ENCODE data around the gene TACR2.
"Not testable (repeated sequence)": the region's sequence is repeated elsewhere in the genome, so short reads cannot be mapped to it uniquely, and the experiment has no call there.

Gene TACR2

GRCh38 chr10:69450395-69450794 lies 33.7 kb upstream of the TACR2 start:
- not testable (repeated sequence) for DNase-seq (ENCODE audit: low read depth in 2 of 2)

GRCh38 chr10:69449841-69450240 lies 33.1 kb upstream of the TACR2 start:
- no peak for DNase-seq (ENCODE audit: low read depth in 2 of 2)

- DNase-seq (ENCODE audit: low read depth in 2 of 2): no peak
Measured at GRCh38 chr10:69446650-69447151, 30.0 kb upstream of the TACR2 start.

- no peak for DNase-seq (ENCODE audit: low read depth in 2 of 2)
Measured at GRCh38 chr10:69446229-69446628, 29.5 kb upstream of the TACR2 start.

- DNase-seq (ENCODE audit: low read depth in 2 of 2): no peak
Measured at GRCh38 chr10:69445041-69445440, 28.3 kb upstream of the TACR2 start.

GRCh38 chr10:69443354-69443753 lies 26.6 kb upstream of the TACR2 start:
- no peak for DNase-seq (ENCODE audit: low read depth in 2 of 2)

GRCh38 chr10:69439813-69440506 lies 23.2 kb upstream of the TACR2 start:
- DNase-seq (ENCODE audit: low read depth in 2 of 2): no peak

- DNase-seq (ENCODE audit: low read depth in 2 of 2): no peak
Measured at GRCh38 chr10:69439350-69439739, 22.6 kb upstream of the TACR2 start.

GRCh38 chr10:69438536-69439349 lies 22.0 kb upstream of the TACR2 start:
- DNase-seq (ENCODE audit: low read depth in 2 of 2): no peak

GRCh38 chr10:69437321-69438259 lies 20.9 kb upstream of the TACR2 start:
- no peak for DNase-seq (ENCODE audit: low read depth in 2 of 2)

GRCh38 chr10:69435966-69436520 lies 19.3 kb upstream of the TACR2 start:
- no peak for DNase-seq (ENCODE audit: low read depth in 2 of 2)

- DNase-seq (ENCODE audit: low read depth in 2 of 2): no peak
Measured at GRCh38 chr10:69434926-69435325, 18.2 kb upstream of the TACR2 start.

- DNase-seq (ENCODE audit: low read depth in 2 of 2): no peak
Measured at GRCh38 chr10:69434169-69434568, 17.5 kb upstream of the TACR2 start.

- DNase-seq (ENCODE audit: low read depth in 2 of 2): no peak
Measured at GRCh38 chr10:69428165-69428564, 11.4 kb upstream of the TACR2 start.

GRCh38 chr10:69426376-69426727 lies 9.6 kb upstream of the TACR2 start:
- DNase-seq (ENCODE audit: low read depth in 2 of 2): no peak

GRCh38 chr10:69425511-69426298 lies 9.0 kb upstream of the TACR2 start:
- no peak for DNase-seq (ENCODE audit: low read depth in 2 of 2)

- DNase-seq (ENCODE audit: low read depth in 2 of 2): no peak
Measured at GRCh38 chr10:69425041-69425440, 8.3 kb upstream of the TACR2 start.

GRCh38 chr10:69422676-69423075 lies 6.0 kb upstream of the TACR2 start:
- DNase-seq (ENCODE audit: low read depth in 2 of 2): no peak

- no peak for DNase-seq (ENCODE audit: low read depth in 2 of 2)
Measured at GRCh38 chr10:69421611-69422308, 5.0 kb upstream of the TACR2 start.

GRCh38 chr10:69419744-69420126 lies 3.0 kb upstream of the TACR2 start:
- no peak for DNase-seq (ENCODE audit: low read depth in 2 of 2)
